K562 (cell line): ENCODE data around the gene PCSK5. TPM values are rescaled to one million over a fixed set of nuclear protein-coding genes. Genes with fewer than 3 reads are reported as not detected.

Experiments used
- ATAC-seq: fragments of 200-7000 bp; cut with Tn5 transposase; 3 replicates; pipeline ENCODE4 v1.9.1; 2020; ENCODE audit warnings: moderate library complexity
- BruUV-seq: library from RNA; stranded (reverse); fragments of 400-500 nt; replicated peaks from 2 replicates; lab custom pipeline; 2021; lab: Mats Ljungman, UMichigan
- CTCF ChIA-PET: fragments of 300-600 bp; formaldehyde crosslinking; extraction: SDS; loops from one replicate; lab custom pipeline; 2021; ENCODE audit warnings: low intra/inter-chr PET ratio; lab: Yijun Ruan, JAX
- POLR2A ChIA-PET: fragments of 300-600, 350-650 bp; sonication (Branson Sonifier 250); formaldehyde crosslinking; extraction: SDS; loops from one replicate; lab custom pipeline; 2021; ENCODE audit warnings: antibody characterized with exemption, inconsistent platforms; lab: Yijun Ruan, JAX
- DNase-seq, 4 experiments: peaks; one replicate each; pipeline versions ENCODE4 v3.0.0 to v3.0.0-alpha.2; 2011 to 2018; ENCODE audit warnings: low spot score in 3 of 4, mixed read lengths in 3 of 4; ENCODE audit errors: extremely low read depth in 1 of 4
- FAIRE-seq: peaks from 2 replicates; lab custom pipeline; 2011; peaks lifted over from hg19 to GRCh38; lab: Jason Lieb, UNC
- H2AFZ ChIP-seq: 2 replicates; pipeline ENCODE4 v1.6.0; 2011; ENCODE audit warnings: low read depth, low read length, control low read depth, inconsistent platforms
- H3K27ac ChIP-seq: fragments of 200-600 bp; 3 replicates; pipeline ENCODE4 v1.8.0; 2011; ENCODE audit warnings: low read depth, mild to moderate bottlenecking, control low read depth, inconsistent platforms, low read length, moderate library complexity, mixed read lengths; ENCODE audit errors: extremely low read depth
- H3K27me3 ChIP-seq, 2 experiments: fragments of 300-600 bp in 1 of 2; 2 replicates in 1 of 2; 3 replicates in 1 of 2; pipeline versions ENCODE4 v1.6.0 to v1.8.0; 2011; ENCODE audit warnings: inconsistent platforms in 2 of 2, low read length in 2 of 2, mild to moderate bottlenecking in 1 of 2, mixed read lengths in 1 of 2, moderate library complexity in 1 of 2; ENCODE audit not compliant: control insufficient read depth in 2 of 2, insufficient read depth in 2 of 2
- H3K36me3 ChIP-seq: fragments of 300-600 bp; 3 replicates; pipeline ENCODE4 v1.8.0; 2011; ENCODE audit warnings: mild to moderate bottlenecking, low read length, inconsistent platforms; ENCODE audit not compliant: control insufficient read depth, insufficient read depth
- H3K4me1 ChIP-seq, 2 experiments: fragments of 200-600 bp in 1 of 2; replicated peaks in 1 of 2; 2 replicates in 1 of 2; 3 replicates in 1 of 2; pipeline versions ENCODE4 v1.5.1 to v1.8.0; 2011; ENCODE audit warnings: inconsistent platforms in 2 of 2, low read length in 2 of 2, mild to moderate bottlenecking in 1 of 2, mixed read lengths in 1 of 2, moderate library complexity in 1 of 2; ENCODE audit not compliant: control insufficient read depth in 2 of 2, insufficient read depth in 2 of 2
- H3K4me2 ChIP-seq: 2 replicates; pipeline ENCODE4 v1.6.1; 2011; ENCODE audit warnings: low read length, control low read depth, inconsistent platforms, mixed read lengths; ENCODE audit not compliant: insufficient read depth
- H3K4me3 ChIP-seq: fragments of 200-600 bp; sonication (generic), shearing (Covaris generic); 2 replicates; pipeline ENCODE4 v1.5.1; 2016; ENCODE audit warnings: control low read depth, inconsistent platforms
- H3K79me2 ChIP-seq: fragments of 200-600 bp; 3 replicates; pipeline ENCODE4 v1.8.0; 2011; ENCODE audit warnings: low read length, inconsistent platforms; ENCODE audit not compliant: control insufficient read depth, insufficient read depth
- H3K9ac ChIP-seq, 2 experiments: 2 replicates each; pipeline versions ENCODE4 v1.6.0 to v1.6.1; 2011; ENCODE audit warnings: low read depth in 2 of 2, low read length in 2 of 2, control low read depth in 1 of 2, inconsistent platforms in 1 of 2, mild to moderate bottlenecking in 1 of 2, mixed read lengths in 1 of 2; ENCODE audit not compliant: insufficient read depth in 1 of 2
- H3K9me1 ChIP-seq: one replicate; pipeline ENCODE4 v1.6.0; 2011; ENCODE audit warnings: inconsistent platforms, mild to moderate bottlenecking, low read length, moderate library complexity; ENCODE audit not compliant: control insufficient read depth, insufficient read depth
- H3K9me3 ChIP-seq: replicated peaks from 2 replicates; pipeline ENCODE4 v1.5.1; 2011; ENCODE audit warnings: low read depth, low read length, inconsistent platforms; ENCODE audit not compliant: control insufficient read depth, insufficient read depth
- H4K20me1 ChIP-seq: replicated peaks from 2 replicates; pipeline ENCODE4 v1.6.1; 2011; ENCODE audit warnings: low read length, inconsistent platforms, mixed read lengths; ENCODE audit not compliant: control insufficient read depth, insufficient read depth
- CBFA2T3 ChIP-seq: fragments of 450-650 bp; IDR thresholded peaks from 2 replicates; pipeline ENCODE4 v1.6.1; 2017
- CCNT2 ChIP-seq: IDR thresholded peaks from 2 replicates; pipeline ENCODE4 v1.6.1; 2011; ENCODE audit warnings: borderline replicate concordance, low read depth, mild to moderate bottlenecking, moderate library complexity, mixed read lengths, low read length; ENCODE audit not compliant: insufficient read length; ENCODE audit errors: extremely low read depth
- CEBPB ChIP-seq: fragments of 450-650 bp; IDR thresholded peaks from 2 replicates; pipeline ENCODE4 v1.6.1; 2016; ENCODE audit warnings: missing genetic modification characterization, missing compliant biosample characterization
- CEBPG ChIP-seq, 3 experiments: fragments of 200-800 bp in 1 of 3; sonication (Bioruptor generic) in 1 of 3; sonication (generic) in 1 of 3; formaldehyde crosslinking in 1 of 3; IDR thresholded peaks in 2 of 3; conservative IDR thresholded peaks in 1 of 3; 2 replicates each; pipeline versions ENCODE4 v1.6.1 to v1.8.0; 2016 to 2022; ENCODE audit warnings: missing compliant biosample characterization in 2 of 3, missing genetic modification characterization in 2 of 3, mild to moderate bottlenecking in 1 of 3, missing genetic modification reagents in 1 of 3
- ZNF444 ChIP-seq: fragments of 250-450 bp; sonication (Bioruptor Pico); IDR thresholded peaks from 2 replicates; pipeline ENCODE4 v1.4.0; 2020; ENCODE audit warnings: mild to moderate bottlenecking, moderate library complexity
- WGBS: fragments of 100-300 bp; shearing (Covaris generic); methylation state at CpG from one replicate; pipeline ENCODE4 v1.1.6; 2016; ENCODE audit warnings: low coverage, mixed read lengths; ENCODE audit not compliant: insufficient coverage; ENCODE audit errors: missing lambda C conversion rate; 5-methylcytosine and 5-hydroxymethylcytosine counted together
- in situ Hi-C: fragments of 300-500 bp; cut with MboI; formaldehyde crosslinking; loops from 4 replicates; pipeline ENCODE4 v1.15.0; 2018; ENCODE audit warnings: inconsistent platforms, mixed read lengths
- intact Hi-C: fragments of 100-400 bp; cut with micrococcal nuclease; formaldehyde crosslinking; loops from 2 replicates; pipeline ENCODE4 v1.14.2; 2022
- polyA plus RNA-seq, 8 experiments: library from polyadenylated mRNA; depleted of rRNA in 4 of 8; stranded (reverse) in 5 of 8; unstranded in 3 of 8; fragments of >200 nt; fragmentation: Nextera tagmentation in 2 of 8; fragmentation: Illumina TruSeq in 1 of 8; extraction: Ambion mirVana in 2 of 8; extraction: Trizol in 1 of 8; gene quantifications; 2 replicates each; pipeline versions ENCODE4 v1.2.1 to v1.2.3, GENCODE V29; 2011 to 2014; ENCODE audit warnings: inconsistent platforms in 1 of 8, missing spikeins in 1 of 8
- total RNA-seq, 7 experiments: library from RNA; depleted of rRNA in 6 of 7; stranded (reverse); fragments of >200 nt in 6 of 7; fragmentation: Illumina TruSeq in 2 of 7; extraction: Trizol in 2 of 7; gene quantifications; 2 replicates each; pipeline versions ENCODE4 v1.2.1 to v1.2.3, GENCODE V29; 2011 to 2021; ENCODE audit warnings: low replicate concordance in 1 of 7
- TF ChIP-seq, protein P1 (sequence below): fragments of 250-450 bp; sonication (Bioruptor Pico); IDR thresholded peaks from 2 replicates; pipeline ENCODE4 v1.5.0; 2021; ENCODE audit warnings: mild to moderate bottlenecking, borderline replicate concordance

Gene PCSK5
- total and polyA plus RNA-seq, 9 of the 15 experiments (the other 6 are each of a cell fraction or from before 2014, with no cell fraction given), result not detected

DNA sequence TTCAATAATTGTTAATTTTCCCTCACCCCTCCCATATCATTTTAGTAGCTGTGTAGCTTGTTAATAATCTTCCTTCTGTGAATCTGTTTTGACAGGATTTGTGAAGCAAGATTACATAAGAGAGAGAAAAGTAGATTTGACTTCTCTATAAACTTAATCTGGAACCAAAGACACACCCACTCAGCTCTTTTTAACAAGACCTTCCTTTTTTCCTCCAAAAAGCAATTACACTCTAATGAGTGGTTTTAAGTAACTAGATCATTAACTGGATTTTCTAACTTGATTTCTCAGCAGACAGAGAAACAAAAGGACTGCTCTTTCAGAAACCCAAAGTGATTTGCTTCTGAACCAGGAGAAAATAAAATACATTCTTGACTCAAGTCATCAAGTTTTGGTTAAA lies 481.9 kb downstream of the PCSK5 start:
- no peaks in the 10 kb centered on the region for H3K9me1 ChIP-seq
- H3K4me1 ChIP-seq, result peaks cover 0 to 6% of the 10 kb centered on the region in 2 experiments; a peak in 3 of 5 replicates
- no TSS peak for BruUV-seq
- H3K27me3 ChIP-seq, result no peaks in the 10 kb centered on the region
- no peak for FAIRE-seq
- H3K79me2 ChIP-seq, result no peaks in the 10 kb centered on the region
- H4K20me1 ChIP-seq, result no peaks in the 10 kb centered on the region
- DNase-seq, result no peak
- intact Hi-C loops, result no loop called here
- H2AFZ ChIP-seq, result no peak overlapping the region
- ChIA-PET CTCF (no interaction called here), POLR2A (interaction anchor here (1.1 kb wide), 1 partner anchor 13 kb away, joined by 6 read pairs; no protein-coding TSS in a partner anchor)
- no peaks in the 10 kb centered on the region for H3K36me3 ChIP-seq
- no peak overlapping the region for H3K4me2 ChIP-seq
- in situ Hi-C loops, result no loop called here
- no peak for TF ChIP-seq ZNF444 (CRISPR knock-in tag)
- H3K4me3 ChIP-seq, result no peak overlapping the region
- H3K27ac ChIP-seq, result no peak overlapping the region
- H3K9ac ChIP-seq, result no peak overlapping the region
- H3K9me3 ChIP-seq, result no peaks in the 10 kb centered on the region
- no peak for ATAC-seq

DNA sequence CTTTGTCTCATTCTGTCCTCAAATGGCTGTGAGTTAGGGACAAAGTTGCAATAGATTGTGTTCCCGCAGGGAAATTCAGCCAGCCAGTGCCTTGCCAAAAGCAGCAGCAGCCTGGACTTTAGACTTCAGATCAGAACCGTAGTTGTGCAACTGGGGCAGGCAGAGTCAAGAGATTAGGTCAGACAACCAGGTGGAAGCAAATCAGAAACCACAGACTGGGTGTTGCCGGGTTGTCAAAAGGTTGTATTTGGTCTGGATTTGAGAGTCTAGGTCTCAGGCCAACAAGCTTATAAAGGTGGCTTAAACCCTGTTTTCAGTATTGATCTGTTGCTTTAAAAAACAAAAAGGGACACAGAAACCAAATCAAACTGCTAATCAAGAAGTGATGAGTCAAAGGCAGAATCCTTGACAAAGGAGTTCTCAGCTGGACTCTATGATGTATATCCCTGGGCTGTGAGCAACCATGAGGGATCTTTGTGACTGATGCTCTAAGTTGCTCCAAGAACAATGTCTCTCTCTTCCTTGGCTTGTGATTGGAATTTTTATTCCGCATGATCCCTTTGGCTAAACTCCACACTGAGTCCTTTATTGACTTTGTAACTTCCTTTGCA lies 482.8 kb downstream of the PCSK5 start:
- no peak for FAIRE-seq
- Histone ChIP-seq H4K20me1 (no peaks in the 10 kb centered on the region), H3K27ac (no peak overlapping the region), H3K4me2 (no peak overlapping the region), H3K4me1 (peaks cover 0 to 6% of the 10 kb centered on the region in 2 experiments; a peak in 3 of 5 replicates), H2AFZ (no peak overlapping the region), H3K79me2 (no peaks in the 10 kb centered on the region), H3K27me3 (no peaks in the 10 kb centered on the region), H3K9ac (no peak overlapping the region), H3K4me3 (no peak overlapping the region), H3K36me3 (no peaks in the 10 kb centered on the region), H3K9me1 (no peaks in the 10 kb centered on the region), H3K9me3 (no peaks in the 10 kb centered on the region)
- CTCF ChIA-PET, result no interaction called here
- in situ Hi-C loops (no loop called here), intact Hi-C loops (no loop called here)
- POLR2A ChIA-PET, result interaction anchor here (0.8 to 1.1 kb wide), 2 partner anchors 10 to 13 kb away, joined by 4 to 5 read pairs; no protein-coding TSS in a partner anchor
- 18% methylated on average over 4 of the region's 4 CpGs for WGBS
- TF ChIP-seq CBFA2T3 (peak; percentile 28; the same call in 1 of the 2 replicates), CEBPB (tag) (peak; percentile 75), CEBPG (CRISPR knock-in tag; IDR thresholded peaks at IDR 0.05) (no peak), CEBPG (tag; conservative IDR thresholded peaks at IDR 0.05 in 1 of 2, IDR thresholded peaks at IDR 0.05 in 1 of 2) (0 out of 4 replicates have a peak, but pooled peaks of 1 of the 2 experiments have one; percentile 12), CCNT2 (no peak)
- TF ChIP-seq, protein P1, sequence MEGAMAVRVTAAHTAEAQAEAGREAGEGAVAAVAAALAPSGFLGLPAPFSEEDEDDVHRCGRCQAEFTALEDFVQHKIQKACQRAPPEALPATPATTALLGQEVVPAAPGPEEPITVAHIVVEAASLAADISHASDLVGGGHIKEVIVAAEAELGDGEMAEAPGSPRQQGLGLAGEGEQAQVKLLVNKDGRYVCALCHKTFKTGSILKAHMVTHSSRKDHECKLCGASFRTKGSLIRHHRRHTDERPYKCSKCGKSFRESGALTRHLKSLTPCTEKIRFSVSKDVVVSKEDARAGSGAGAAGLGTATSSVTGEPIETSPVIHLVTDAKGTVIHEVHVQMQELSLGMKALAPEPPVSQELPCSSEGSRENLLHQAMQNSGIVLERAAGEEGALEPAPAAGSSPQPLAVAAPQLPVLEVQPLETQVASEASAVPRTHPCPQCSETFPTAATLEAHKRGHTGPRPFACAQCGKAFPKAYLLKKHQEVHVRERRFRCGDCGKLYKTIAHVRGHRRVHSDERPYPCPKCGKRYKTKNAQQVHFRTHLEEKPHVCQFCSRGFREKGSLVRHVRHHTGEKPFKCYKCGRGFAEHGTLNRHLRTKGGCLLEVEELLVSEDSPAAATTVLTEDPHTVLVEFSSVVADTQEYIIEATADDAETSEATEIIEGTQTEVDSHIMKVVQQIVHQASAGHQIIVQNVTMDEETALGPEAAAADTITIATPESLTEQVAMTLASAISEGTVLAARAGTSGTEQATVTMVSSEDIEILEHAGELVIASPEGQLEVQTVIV (CRISPR knock-in tag), result no peak
- BruUV-seq, result no TSS peak
- ATAC-seq, result no peak
- DNase-seq, result no peak
